ENCODE results near the gene FES. TPM values are rescaled to one million over a fixed set of nuclear protein-coding genes. Genes with fewer than 3 reads are reported as not detected.
"Not testable (repeated sequence)": the region's sequence is repeated elsewhere in the genome, so short reads cannot be mapped to it uniquely, and the experiment has no call there.

FES gene
- total RNA-seq, 1 donor from 2014 or later: 3.1 TPM

DNA sequence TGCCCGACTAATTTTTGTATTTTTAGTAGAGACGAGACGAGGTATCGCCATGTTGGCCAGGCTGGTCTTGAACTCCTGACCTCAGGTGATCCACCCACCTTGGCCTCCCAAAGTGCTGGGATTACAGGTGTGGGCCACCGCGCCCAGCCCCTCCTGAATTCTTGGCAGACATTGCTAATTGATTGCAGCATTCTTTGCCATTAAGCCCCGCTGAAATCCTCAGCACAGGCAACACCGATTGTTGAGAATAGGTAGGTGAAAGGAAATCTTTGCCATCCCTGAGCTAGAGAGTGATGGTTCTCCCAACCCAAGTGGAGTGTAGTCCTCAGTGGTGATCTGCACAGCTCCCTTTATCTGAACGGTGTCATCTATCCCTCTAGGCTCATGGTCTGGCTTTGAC lies 20.4 kb downstream of the FES start:
- peaks cover 9% of the 10 kb centered on the region for H3K4me1 Mint-ChIP-seq (ENCODE audit: unreplicated experiment)
- no peaks in the 10 kb centered on the region for H3K27me3 Mint-ChIP-seq
- no peak overlapping the region for H3K4me3 Mint-ChIP-seq
- TF ChIP-seq, protein P1, sequence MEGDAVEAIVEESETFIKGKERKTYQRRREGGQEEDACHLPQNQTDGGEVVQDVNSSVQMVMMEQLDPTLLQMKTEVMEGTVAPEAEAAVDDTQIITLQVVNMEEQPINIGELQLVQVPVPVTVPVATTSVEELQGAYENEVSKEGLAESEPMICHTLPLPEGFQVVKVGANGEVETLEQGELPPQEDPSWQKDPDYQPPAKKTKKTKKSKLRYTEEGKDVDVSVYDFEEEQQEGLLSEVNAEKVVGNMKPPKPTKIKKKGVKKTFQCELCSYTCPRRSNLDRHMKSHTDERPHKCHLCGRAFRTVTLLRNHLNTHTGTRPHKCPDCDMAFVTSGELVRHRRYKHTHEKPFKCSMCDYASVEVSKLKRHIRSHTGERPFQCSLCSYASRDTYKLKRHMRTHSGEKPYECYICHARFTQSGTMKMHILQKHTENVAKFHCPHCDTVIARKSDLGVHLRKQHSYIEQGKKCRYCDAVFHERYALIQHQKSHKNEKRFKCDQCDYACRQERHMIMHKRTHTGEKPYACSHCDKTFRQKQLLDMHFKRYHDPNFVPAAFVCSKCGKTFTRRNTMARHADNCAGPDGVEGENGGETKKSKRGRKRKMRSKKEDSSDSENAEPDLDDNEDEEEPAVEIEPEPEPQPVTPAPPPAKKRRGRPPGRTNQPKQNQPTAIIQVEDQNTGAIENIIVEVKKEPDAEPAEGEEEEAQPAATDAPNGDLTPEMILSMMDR (conservative IDR thresholded peaks at IDR 0.05): no peak
- no peak for DNase-seq (ENCODE audit: extremely low spot score, unreplicated experiment)
- no peak overlapping the region for H3K27ac Mint-ChIP-seq
- H3K9me3 Mint-ChIP-seq: no peaks in the 10 kb centered on the region
- H3K36me3 Mint-ChIP-seq: peaks cover 10% of the 10 kb centered on the region

DNA sequence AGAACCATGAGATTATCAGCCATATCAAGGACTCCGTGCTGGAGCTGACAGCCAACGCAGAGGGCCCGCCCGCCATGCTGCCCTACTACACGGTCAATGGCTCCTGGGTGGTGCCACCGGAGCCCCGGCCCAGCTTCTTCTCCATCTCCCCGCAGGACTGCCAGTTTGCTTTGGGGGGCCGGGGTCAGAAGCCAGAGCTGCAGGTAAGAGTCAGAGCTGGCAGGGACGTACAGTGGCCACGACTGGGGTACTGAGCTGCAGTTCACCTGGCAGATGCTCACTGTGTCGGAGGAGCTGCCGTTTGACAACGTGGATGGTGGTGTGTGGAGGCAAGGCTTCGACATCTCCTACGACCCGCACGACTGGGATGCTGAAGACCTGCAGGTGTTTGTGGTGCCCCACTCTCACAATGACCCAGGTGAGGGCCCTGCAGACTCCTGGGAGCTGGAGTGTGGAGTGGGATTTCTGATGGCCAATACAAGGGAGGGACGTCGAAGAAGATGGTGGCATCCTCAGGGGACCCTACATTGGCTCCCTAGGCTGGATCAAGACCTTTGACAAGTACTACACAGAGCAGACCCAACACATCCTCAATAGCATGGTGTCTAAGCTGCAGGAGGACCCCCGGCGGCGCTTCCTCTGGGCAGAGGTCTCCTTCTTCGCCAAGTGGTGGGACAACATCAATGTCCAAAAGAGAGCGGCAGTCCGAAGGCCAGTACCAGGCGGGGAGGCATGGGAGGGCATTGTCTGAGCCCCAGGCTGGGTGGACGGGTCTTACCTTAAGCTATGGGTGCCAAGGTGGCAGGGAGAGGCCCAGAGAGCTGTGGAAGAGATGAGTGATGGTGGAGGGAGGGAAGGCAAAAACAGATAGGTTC lies 21.2 kb downstream of the FES start:
- DNase-seq (ENCODE audit: extremely low spot score, unreplicated experiment): no peak
- H3K4me3 Mint-ChIP-seq: no peak overlapping the region
- H3K27ac Mint-ChIP-seq: no peak overlapping the region
- TF ChIP-seq, protein P1 (conservative IDR thresholded peaks at IDR 0.05): no peak
- no peaks in the 10 kb centered on the region for H3K27me3 Mint-ChIP-seq
- peaks cover 10% of the 10 kb centered on the region for H3K36me3 Mint-ChIP-seq
- H3K4me1 Mint-ChIP-seq (ENCODE audit: unreplicated experiment): peaks cover 9% of the 10 kb centered on the region
- H3K9me3 Mint-ChIP-seq: no peaks in the 10 kb centered on the region

DNA sequence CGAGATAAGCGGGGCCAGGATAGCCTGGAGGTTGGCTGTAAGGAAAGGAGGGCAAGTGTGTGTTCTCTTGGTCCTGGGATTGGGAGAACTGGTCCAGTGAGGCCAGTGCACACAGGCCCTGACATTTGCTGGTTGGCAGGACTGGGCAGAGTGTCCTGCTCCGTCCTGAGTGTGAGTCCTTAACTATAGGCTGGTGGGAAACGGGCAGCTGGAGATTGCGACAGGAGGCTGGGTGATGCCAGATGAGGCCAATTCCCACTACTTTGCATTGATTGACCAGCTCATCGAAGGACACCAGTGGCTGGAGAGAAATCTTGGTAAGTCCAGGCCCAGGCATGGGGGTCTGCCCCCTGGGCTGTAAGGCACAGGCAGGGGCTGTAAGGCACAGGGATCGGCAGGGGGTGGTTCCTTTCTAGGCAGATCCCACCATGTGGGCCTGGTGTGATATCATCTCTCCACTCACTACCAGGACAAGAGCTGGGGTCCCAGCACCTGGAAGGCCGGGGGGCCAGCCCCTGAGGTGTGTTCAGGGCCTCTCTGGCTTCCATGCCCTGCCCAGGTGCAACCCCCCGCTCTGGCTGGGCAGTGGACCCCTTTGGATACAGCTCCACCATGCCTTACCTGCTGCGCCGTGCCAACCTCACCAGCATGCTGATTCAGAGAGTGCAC lies 22.0 kb downstream of the FES start:
- H3K4me3 Mint-ChIP-seq: no peak overlapping the region
- TF ChIP-seq, protein P1 (conservative IDR thresholded peaks at IDR 0.05): no peak
- no peak overlapping the region for H3K27ac Mint-ChIP-seq
- no peak for DNase-seq (ENCODE audit: extremely low spot score, unreplicated experiment)
- H3K4me1 Mint-ChIP-seq (ENCODE audit: unreplicated experiment): peaks cover 6% of the 10 kb centered on the region
- no peaks in the 10 kb centered on the region for H3K27me3 Mint-ChIP-seq
- H3K36me3 Mint-ChIP-seq: peaks cover 10% of the 10 kb centered on the region
- no peaks in the 10 kb centered on the region for H3K9me3 Mint-ChIP-seq

DNA sequence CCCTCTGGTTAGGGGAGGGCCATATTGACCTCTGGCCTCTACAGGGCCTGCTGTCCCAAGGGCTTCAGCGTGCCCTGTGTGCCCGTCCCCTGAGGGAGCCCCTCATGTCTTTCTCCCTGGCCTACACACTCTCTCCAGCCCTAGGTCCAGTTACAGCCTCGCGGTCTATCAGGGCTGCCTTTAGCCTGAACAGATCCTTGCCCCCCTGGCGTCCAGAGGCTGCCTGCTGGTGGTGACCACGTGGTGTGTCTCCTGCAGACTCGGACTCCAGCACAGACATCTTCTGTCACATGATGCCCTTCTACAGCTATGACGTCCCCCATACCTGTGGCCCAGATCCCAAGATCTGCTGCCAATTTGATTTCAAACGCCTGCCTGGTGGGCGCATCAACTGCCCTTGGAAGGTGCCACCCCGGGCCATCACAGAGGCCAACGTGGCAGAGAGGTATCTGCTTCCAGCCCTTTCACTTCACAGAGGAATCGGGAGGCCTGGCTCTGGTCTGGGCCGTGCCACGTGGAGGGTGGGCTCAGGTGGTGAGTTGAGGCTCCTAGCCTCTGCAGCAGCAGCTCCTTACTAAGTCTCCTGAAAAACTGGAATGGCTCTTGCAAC lies 22.9 kb downstream of the FES start:
- no peaks in the 10 kb centered on the region for H3K4me1 Mint-ChIP-seq (ENCODE audit: unreplicated experiment)
- no peaks in the 10 kb centered on the region for H3K9me3 Mint-ChIP-seq
- H3K4me3 Mint-ChIP-seq: no peak overlapping the region
- H3K27me3 Mint-ChIP-seq: no peaks in the 10 kb centered on the region
- TF ChIP-seq, protein P1 (conservative IDR thresholded peaks at IDR 0.05): no peak
- peaks cover 10% of the 10 kb centered on the region for H3K36me3 Mint-ChIP-seq
- H3K27ac Mint-ChIP-seq: no peak overlapping the region
- no peak for DNase-seq (ENCODE audit: extremely low spot score, unreplicated experiment)

DNA sequence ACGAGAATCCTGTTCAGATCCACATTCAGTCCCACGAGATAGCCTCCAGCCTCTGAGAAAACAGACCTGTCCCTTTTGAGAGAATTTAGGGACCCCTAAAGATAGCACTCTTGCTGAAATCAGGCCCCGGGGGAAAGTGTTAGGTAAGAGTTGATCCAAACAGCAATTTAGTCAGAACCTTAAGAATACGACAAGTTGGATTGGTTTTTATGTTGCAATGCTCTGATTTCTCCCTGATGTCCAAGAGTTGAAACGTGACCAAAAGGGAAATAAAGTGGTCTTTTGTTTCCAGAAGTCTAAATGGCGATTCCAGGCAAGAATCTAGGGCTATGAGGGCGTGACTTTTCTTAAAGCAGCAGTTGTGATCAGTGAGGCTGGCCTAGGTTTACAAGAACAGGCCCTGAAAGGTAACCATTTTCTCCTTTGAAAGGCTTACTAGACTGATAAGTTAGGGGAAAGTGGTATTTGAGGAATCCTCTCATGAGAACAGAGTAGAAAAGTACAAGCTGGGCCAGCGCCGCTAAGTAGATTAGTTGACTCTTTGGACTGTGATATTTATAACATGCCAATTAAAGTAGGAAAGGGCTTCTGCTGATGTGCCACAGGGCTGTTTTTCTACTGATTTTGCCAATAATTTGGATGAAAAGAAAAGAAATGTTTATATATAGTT lies 23.7 kb downstream of the FES start:
- no peak overlapping the region for H3K4me3 Mint-ChIP-seq
- DNase-seq (ENCODE audit: extremely low spot score, unreplicated experiment): no peak
- no peaks in the 10 kb centered on the region for H3K27me3 Mint-ChIP-seq
- H3K27ac Mint-ChIP-seq: no peak overlapping the region
- TF ChIP-seq, protein P1 (conservative IDR thresholded peaks at IDR 0.05): no peak
- H3K4me1 Mint-ChIP-seq (ENCODE audit: unreplicated experiment): no peaks in the 10 kb centered on the region
- H3K36me3 Mint-ChIP-seq: peaks cover 10% of the 10 kb centered on the region
- H3K9me3 Mint-ChIP-seq: no peaks in the 10 kb centered on the region

DNA sequence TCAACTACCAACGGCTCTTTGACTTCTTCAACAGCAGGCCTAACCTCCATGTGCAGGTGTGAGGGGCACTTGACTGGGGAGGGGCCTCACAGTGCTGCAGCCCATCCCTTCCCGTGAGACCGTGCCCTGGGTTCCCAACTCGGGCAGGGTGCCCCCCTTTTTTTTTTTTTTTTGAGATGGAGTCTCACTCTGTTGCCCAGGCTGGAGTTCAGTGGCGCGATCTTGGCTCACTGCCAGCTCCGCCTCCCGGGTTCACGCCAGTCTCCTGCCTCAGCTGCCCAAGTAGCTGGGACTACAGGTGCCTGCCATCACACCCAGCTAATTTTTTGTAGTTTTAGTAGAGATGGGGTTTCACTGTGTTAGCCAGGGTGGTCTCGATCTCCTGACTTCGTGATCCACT lies 25.1 kb downstream of the FES start:
- H3K4me1 Mint-ChIP-seq (ENCODE audit: unreplicated experiment); H3K27ac Mint-ChIP-seq; DNase-seq (ENCODE audit: extremely low spot score, unreplicated experiment); H3K4me3 Mint-ChIP-seq; H3K9me3 Mint-ChIP-seq; H3K36me3 Mint-ChIP-seq; H3K27me3 Mint-ChIP-seq: not testable (repeated sequence)

Data from type B pancreatic cell (in vitro differentiated cells).